K562 (cell line): ENCODE data around the gene EOMES. TPM values are rescaled to one million over a fixed set of nuclear protein-coding genes. Genes with fewer than 3 reads are reported as not detected.

Source experiments
- ATAC-seq: fragments of 200-7000 bp; cut with Tn5 transposase; 3 replicates; pipeline ENCODE4 v1.9.1; 2020; ENCODE audit warnings: moderate library complexity
- BruUV-seq: library from RNA; stranded (reverse); fragments of 400-500 nt; replicated peaks from 2 replicates; lab custom pipeline; 2021; lab: Mats Ljungman, UMichigan
- CTCF ChIA-PET: fragments of 300-600 bp; formaldehyde crosslinking; extraction: SDS; loops from one replicate; lab custom pipeline; 2021; ENCODE audit warnings: low intra/inter-chr PET ratio; lab: Yijun Ruan, JAX
- POLR2A ChIA-PET: fragments of 300-600, 350-650 bp; sonication (Branson Sonifier 250); formaldehyde crosslinking; extraction: SDS; loops from one replicate; lab custom pipeline; 2021; ENCODE audit warnings: antibody characterized with exemption, inconsistent platforms; lab: Yijun Ruan, JAX
- DNase-seq, 4 experiments: peaks; one replicate each; pipeline versions ENCODE4 v3.0.0 to v3.0.0-alpha.2; 2011 to 2018; ENCODE audit warnings: low spot score in 3 of 4, mixed read lengths in 3 of 4; ENCODE audit errors: extremely low read depth in 1 of 4
- FAIRE-seq: peaks from 2 replicates; lab custom pipeline; 2011; peaks lifted over from hg19 to GRCh38; lab: Jason Lieb, UNC
- H2AFZ ChIP-seq: 2 replicates; pipeline ENCODE4 v1.6.0; 2011; ENCODE audit warnings: low read depth, low read length, control low read depth, inconsistent platforms
- H3K27ac ChIP-seq: fragments of 200-600 bp; 3 replicates; pipeline ENCODE4 v1.8.0; 2011; ENCODE audit warnings: low read depth, mild to moderate bottlenecking, control low read depth, inconsistent platforms, low read length, moderate library complexity, mixed read lengths; ENCODE audit errors: extremely low read depth
- H3K27me3 ChIP-seq, 2 experiments: fragments of 300-600 bp in 1 of 2; 2 replicates in 1 of 2; 3 replicates in 1 of 2; pipeline versions ENCODE4 v1.6.0 to v1.8.0; 2011; ENCODE audit warnings: inconsistent platforms in 2 of 2, low read length in 2 of 2, mild to moderate bottlenecking in 1 of 2, mixed read lengths in 1 of 2, moderate library complexity in 1 of 2; ENCODE audit not compliant: control insufficient read depth in 2 of 2, insufficient read depth in 2 of 2
- H3K36me3 ChIP-seq: fragments of 300-600 bp; 3 replicates; pipeline ENCODE4 v1.8.0; 2011; ENCODE audit warnings: mild to moderate bottlenecking, low read length, inconsistent platforms; ENCODE audit not compliant: control insufficient read depth, insufficient read depth
- H3K4me1 ChIP-seq, 2 experiments: fragments of 200-600 bp in 1 of 2; replicated peaks in 1 of 2; 2 replicates in 1 of 2; 3 replicates in 1 of 2; pipeline versions ENCODE4 v1.5.1 to v1.8.0; 2011; ENCODE audit warnings: inconsistent platforms in 2 of 2, low read length in 2 of 2, mild to moderate bottlenecking in 1 of 2, mixed read lengths in 1 of 2, moderate library complexity in 1 of 2; ENCODE audit not compliant: control insufficient read depth in 2 of 2, insufficient read depth in 2 of 2
- H3K4me2 ChIP-seq: 2 replicates; pipeline ENCODE4 v1.6.1; 2011; ENCODE audit warnings: low read length, control low read depth, inconsistent platforms, mixed read lengths; ENCODE audit not compliant: insufficient read depth
- H3K4me3 ChIP-seq: fragments of 200-600 bp; sonication (generic), shearing (Covaris generic); 2 replicates; pipeline ENCODE4 v1.5.1; 2016; ENCODE audit warnings: control low read depth, inconsistent platforms
- H3K79me2 ChIP-seq: fragments of 200-600 bp; 3 replicates; pipeline ENCODE4 v1.8.0; 2011; ENCODE audit warnings: low read length, inconsistent platforms; ENCODE audit not compliant: control insufficient read depth, insufficient read depth
- H3K9ac ChIP-seq, 2 experiments: 2 replicates each; pipeline versions ENCODE4 v1.6.0 to v1.6.1; 2011; ENCODE audit warnings: low read depth in 2 of 2, low read length in 2 of 2, control low read depth in 1 of 2, inconsistent platforms in 1 of 2, mild to moderate bottlenecking in 1 of 2, mixed read lengths in 1 of 2; ENCODE audit not compliant: insufficient read depth in 1 of 2
- H3K9me1 ChIP-seq: one replicate; pipeline ENCODE4 v1.6.0; 2011; ENCODE audit warnings: inconsistent platforms, mild to moderate bottlenecking, low read length, moderate library complexity; ENCODE audit not compliant: control insufficient read depth, insufficient read depth
- H3K9me3 ChIP-seq: replicated peaks from 2 replicates; pipeline ENCODE4 v1.5.1; 2011; ENCODE audit warnings: low read depth, low read length, inconsistent platforms; ENCODE audit not compliant: control insufficient read depth, insufficient read depth
- H4K20me1 ChIP-seq: replicated peaks from 2 replicates; pipeline ENCODE4 v1.6.1; 2011; ENCODE audit warnings: low read length, inconsistent platforms, mixed read lengths; ENCODE audit not compliant: control insufficient read depth, insufficient read depth
- BRD4 ChIP-seq: fragments of 200-600 bp; sonication (generic); IDR thresholded peaks from 2 replicates; pipeline ENCODE4 v1.6.1; 2017; ENCODE audit warnings: inconsistent platforms
- EP300 ChIP-seq: IDR thresholded peaks from 2 replicates; pipeline ENCODE4 v1.6.1; 2012; ENCODE audit warnings: low read length, improper control_type of control experiment
- GTF2B ChIP-seq: IDR thresholded peaks from 2 replicates; pipeline ENCODE4 v1.6.1; 2011; ENCODE audit not compliant: insufficient read length; ENCODE audit errors: extremely low read depth
- MCM2 ChIP-seq: fragments of 450-650 bp; IDR thresholded peaks from 2 replicates; pipeline ENCODE4 v1.6.1; 2017; ENCODE audit warnings: low read depth, mild to moderate bottlenecking
- MTA3 ChIP-seq: fragments of 450-650 bp; formaldehyde crosslinking; IDR thresholded peaks from 2 replicates; pipeline ENCODE4 v1.6.1; 2017; ENCODE audit warnings: mild to moderate bottlenecking, borderline replicate concordance
- NFIC ChIP-seq: fragments of 450-650 bp; IDR thresholded peaks from 2 replicates; pipeline ENCODE4 v1.6.1; 2017; ENCODE audit warnings: mild to moderate bottlenecking, inconsistent platforms
- ZNF41 ChIP-seq: fragments of 250-450 bp; sonication (Bioruptor Pico); conservative IDR thresholded peaks from 2 replicates; pipeline ENCODE4 v1.4.0; 2020; ENCODE audit warnings: mild to moderate bottlenecking
- ZNF57 ChIP-seq: fragments of 450-650 bp; formaldehyde crosslinking; IDR thresholded peaks from 2 replicates; pipeline ENCODE4 v1.4.0; 2020; ENCODE audit warnings: mild to moderate bottlenecking, moderate library complexity
- WGBS: fragments of 100-300 bp; shearing (Covaris generic); methylation state at CpG from one replicate; pipeline ENCODE4 v1.1.6; 2016; ENCODE audit warnings: low coverage, mixed read lengths; ENCODE audit not compliant: insufficient coverage; ENCODE audit errors: missing lambda C conversion rate; 5-methylcytosine and 5-hydroxymethylcytosine counted together
- in situ Hi-C: fragments of 300-500 bp; cut with MboI; formaldehyde crosslinking; loops from 4 replicates; pipeline ENCODE4 v1.15.0; 2018; ENCODE audit warnings: inconsistent platforms, mixed read lengths
- intact Hi-C: fragments of 100-400 bp; cut with micrococcal nuclease; formaldehyde crosslinking; loops from 2 replicates; pipeline ENCODE4 v1.14.2; 2022
- polyA plus RNA-seq, 8 experiments: library from polyadenylated mRNA; depleted of rRNA in 4 of 8; stranded (reverse) in 5 of 8; unstranded in 3 of 8; fragments of >200 nt; fragmentation: Nextera tagmentation in 2 of 8; fragmentation: Illumina TruSeq in 1 of 8; extraction: Ambion mirVana in 2 of 8; extraction: Trizol in 1 of 8; gene quantifications; 2 replicates each; pipeline versions ENCODE4 v1.2.1 to v1.2.3, GENCODE V29; 2011 to 2014; ENCODE audit warnings: inconsistent platforms in 1 of 8, missing spikeins in 1 of 8
- total RNA-seq, 7 experiments: library from RNA; depleted of rRNA in 6 of 7; stranded (reverse); fragments of >200 nt in 6 of 7; fragmentation: Illumina TruSeq in 2 of 7; extraction: Trizol in 2 of 7; gene quantifications; 2 replicates each; pipeline versions ENCODE4 v1.2.1 to v1.2.3, GENCODE V29; 2011 to 2021; ENCODE audit warnings: low replicate concordance in 1 of 7

The EOMES gene
- total and polyA plus RNA-seq, 9 of the 15 experiments (the other 6 are each of a cell fraction or from before 2014, with no cell fraction given) = 0.07 TPM; not detected in 8

DNA sequence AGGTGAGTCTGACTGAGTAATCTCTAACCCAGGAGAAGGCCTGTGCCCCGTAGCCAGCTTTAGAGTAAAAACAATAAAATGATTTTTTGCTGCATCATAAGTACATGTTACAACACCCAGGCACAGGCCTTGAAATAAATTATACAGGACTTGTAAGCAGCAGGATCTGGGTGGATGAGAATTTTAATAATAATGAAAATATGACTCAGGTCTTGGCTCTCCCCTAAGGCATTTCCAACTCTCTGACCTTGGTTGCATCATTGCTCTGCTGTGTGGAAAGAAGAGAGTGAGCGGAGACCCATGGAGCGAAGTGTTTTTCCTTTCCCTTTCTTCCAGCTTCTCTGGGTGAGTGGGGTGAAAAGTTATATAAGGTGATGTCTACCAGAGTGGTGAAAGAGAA lies 44.6 kb downstream of the EOMES start:
- DNase-seq = no peak
- H3K27me3 ChIP-seq = no peaks in the 10 kb centered on the region
- CTCF ChIA-PET = no interaction called here
- no peaks in the 10 kb centered on the region for H3K79me2 ChIP-seq
- H2AFZ ChIP-seq = no peak overlapping the region
- in situ Hi-C loops = no loop called here
- no peak overlapping the region for H3K4me2 ChIP-seq
- POLR2A ChIA-PET = no interaction called here
- H4K20me1 ChIP-seq = no peaks in the 10 kb centered on the region
- no peaks in the 10 kb centered on the region for H3K4me1 ChIP-seq
- ATAC-seq = no peak
- no peak for FAIRE-seq
- no peaks in the 10 kb centered on the region for H3K9me3 ChIP-seq
- no peak overlapping the region for H3K9ac ChIP-seq
- TF ChIP-seq EP300 (no peak), MCM2 (no peak), BRD4 (no peak), GTF2B (no peak), ZNF41 (CRISPR knock-in tag) (no peak), ZNF57 (CRISPR knock-in tag) (no peak)
- no TSS peak for BruUV-seq
- H3K27ac ChIP-seq = no peak overlapping the region
- intact Hi-C loops = no loop called here
- no peaks in the 10 kb centered on the region for H3K9me1 ChIP-seq
- WGBS = 0% methylated on average over 1 of the region's 3 CpGs
- no peak overlapping the region for H3K4me3 ChIP-seq
- H3K36me3 ChIP-seq = no peaks in the 10 kb centered on the region

GRCh38 chr3:27675287-27675686 lies 46.8 kb downstream of the EOMES start:
- no peaks in the 10 kb centered on the region for H3K27me3 ChIP-seq
- no peak overlapping the region for H3K4me3 ChIP-seq
- ChIA-PET POLR2A (no interaction called here), CTCF (no interaction called here)
- no peak for ATAC-seq
- no TSS peak for BruUV-seq
- no peak overlapping the region for H3K4me2 ChIP-seq
- no peak overlapping the region for H2AFZ ChIP-seq
- WGBS = 0% methylated on average over 3 of the region's 3 CpGs
- DNase-seq = no peak
- no peaks in the 10 kb centered on the region for H3K4me1 ChIP-seq
- H4K20me1 ChIP-seq = no peaks in the 10 kb centered on the region
- H3K79me2 ChIP-seq = no peaks in the 10 kb centered on the region
- no peaks in the 10 kb centered on the region for H3K9me3 ChIP-seq
- in situ Hi-C loops = no loop called here
- no peak for FAIRE-seq
- no peak overlapping the region for H3K27ac ChIP-seq
- TF ChIP-seq NFIC (0 out of 2 replicates have a peak, but pooled peaks have one; percentile 6), MTA3 (no peak)
- H3K9ac ChIP-seq = no peak overlapping the region
- intact Hi-C loops = no loop called here
- no peaks in the 10 kb centered on the region for H3K9me1 ChIP-seq
- no peaks in the 10 kb centered on the region for H3K36me3 ChIP-seq
